HG03280 (cell line): ENCODE results near the gene NSMCE3.

Experiments
- ATAC-seq: cut with Tn5 transposase; IDR thresholded peaks from one replicate; pipeline ENCODE4 v1.9.1; 2021; ENCODE audit warnings: mild to moderate bottlenecking, moderate library complexity; ENCODE audit not compliant: unreplicated experiment

NSMCE3 gene

DNA sequence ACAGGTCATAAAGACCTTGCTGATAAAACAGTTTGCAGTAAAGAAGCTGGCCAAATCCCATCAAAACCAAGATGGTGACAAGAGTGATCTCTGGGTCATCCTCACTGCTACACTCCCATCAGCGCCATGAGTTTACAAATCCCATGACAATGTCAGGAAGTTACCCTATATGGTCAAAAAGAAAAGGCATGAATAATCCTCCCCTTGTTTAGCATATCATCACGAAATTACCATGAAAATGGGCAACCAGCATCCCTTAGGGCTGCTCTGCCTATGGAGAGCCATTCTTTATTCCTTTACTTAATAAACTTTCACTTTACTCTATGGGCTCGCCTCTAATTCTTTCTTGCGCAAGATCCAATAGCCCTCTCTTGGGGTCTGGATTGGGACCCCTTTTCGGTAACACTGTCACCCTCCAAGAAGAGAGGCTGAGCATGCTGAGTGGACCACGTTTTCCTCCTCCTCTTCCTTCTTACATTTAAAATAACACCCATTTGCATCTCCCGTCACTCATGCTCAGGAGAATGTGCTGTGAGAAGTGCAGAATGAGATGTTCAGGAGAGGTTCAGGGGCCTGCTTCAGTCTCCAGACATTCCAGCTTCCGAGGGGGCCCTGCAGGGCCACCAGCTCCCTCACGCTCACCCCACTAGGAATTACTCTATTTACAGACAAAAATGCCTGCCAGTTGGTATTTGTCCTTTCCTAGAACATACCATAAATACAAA lies 47.3 kb downstream of the NSMCE3 start:
- ATAC-seq: no peak

DNA sequence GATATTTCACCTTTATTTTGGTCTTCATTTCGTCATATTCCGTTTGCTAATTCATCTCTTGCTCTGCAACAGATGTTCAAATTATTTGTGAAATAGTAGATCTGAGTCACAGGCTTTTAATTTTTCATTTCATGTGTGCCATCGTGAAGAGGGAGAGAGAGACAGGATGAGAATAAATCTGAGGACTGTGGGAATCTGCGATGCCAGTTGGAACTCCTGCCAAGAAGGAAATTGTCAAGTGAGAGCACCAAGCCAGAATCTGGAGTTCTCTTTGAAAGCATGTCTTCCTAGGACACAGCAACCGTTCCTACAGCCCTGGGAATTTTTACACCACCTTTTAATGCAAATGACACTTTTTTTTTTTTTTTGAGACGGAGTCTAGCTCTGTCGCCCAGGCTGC lies 48.8 kb downstream of the NSMCE3 start:
- no peak for ATAC-seq

DNA sequence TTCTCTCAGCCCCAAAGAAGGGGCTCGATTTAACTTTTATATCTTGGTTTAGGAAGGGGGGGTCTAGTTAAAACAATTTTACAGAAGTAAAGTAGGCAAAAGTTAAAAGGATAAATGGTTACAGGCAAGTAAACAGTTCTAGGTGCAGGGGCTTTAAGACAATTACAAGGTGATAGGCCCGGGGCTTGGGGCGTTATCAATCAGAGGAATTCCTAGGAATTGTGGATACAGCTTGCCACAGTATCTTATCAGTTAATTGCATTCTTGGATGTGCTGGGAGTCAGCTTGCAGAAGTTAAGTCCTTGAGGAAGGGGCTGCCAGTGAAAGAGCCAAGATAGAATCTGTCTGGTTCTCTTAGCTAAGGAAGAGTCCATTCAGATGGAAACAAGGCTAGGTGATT lies 52.7 kb downstream of the NSMCE3 start:
- ATAC-seq: no peak
